Endodermal cell (in vitro differentiated cells): Measurements from ENCODE around the gene TUB. TPM values are rescaled to one million over a fixed set of nuclear protein-coding genes. Genes with fewer than 3 reads are reported as not detected.

Source experiments
- DNase-seq: peaks from one replicate; pipeline ENCODE4 v3.0.0-alpha.2; 2017
- H3K27ac ChIP-seq: 2 replicates; pipeline ENCODE4 v1.5.1; 2013; ENCODE audit warnings: mild to moderate bottlenecking, low read depth, low read length, moderate library complexity
- H3K27me3 ChIP-seq: 2 replicates; pipeline ENCODE4 v1.6.1; 2013; ENCODE audit warnings: mild to moderate bottlenecking, low read length, moderate library complexity; ENCODE audit not compliant: insufficient read depth, control insufficient read depth, poor library complexity, severe bottlenecking
- H3K36me3 ChIP-seq: 2 replicates; pipeline ENCODE4 v1.7.0; 2013; ENCODE audit warnings: mild to moderate bottlenecking, low read length, moderate library complexity; ENCODE audit not compliant: control insufficient read depth, insufficient read depth
- H3K4me1 ChIP-seq: one replicate; pipeline ENCODE4 v1.7.0; 2013; ENCODE audit warnings: low read length; ENCODE audit not compliant: control insufficient read depth, insufficient read depth
- H3K4me3 ChIP-seq: 2 replicates; pipeline ENCODE4 v1.5.1; 2013; ENCODE audit warnings: mild to moderate bottlenecking, low read length, moderate library complexity
- H3K9ac ChIP-seq: 2 replicates; pipeline ENCODE4 v1.6.1; 2013; ENCODE audit warnings: mild to moderate bottlenecking, low read length, moderate library complexity; ENCODE audit not compliant: poor library complexity, severe bottlenecking; ENCODE audit errors: extremely low read depth
- H3K9me3 ChIP-seq: 2 replicates; pipeline ENCODE4 v1.6.1; 2013; ENCODE audit warnings: mild to moderate bottlenecking, low read length, moderate library complexity; ENCODE audit not compliant: control insufficient read depth
- H3K27ac Mint-ChIP-seq: 2 replicates; pipeline ENCODE4 v1.8.0; 2020; ENCODE audit warnings: mixed read lengths
- H3K27me3 Mint-ChIP-seq: 2 replicates; pipeline ENCODE4 v1.8.0; 2021; ENCODE audit warnings: mild to moderate bottlenecking, mixed read lengths; ENCODE audit not compliant: insufficient read depth
- H3K36me3 Mint-ChIP-seq: 2 replicates; pipeline ENCODE4 v1.8.0; 2020; ENCODE audit warnings: low read depth, mixed read lengths
- H3K4me1 Mint-ChIP-seq: 2 replicates; pipeline ENCODE4 v1.8.0; 2020; ENCODE audit warnings: mixed read lengths
- H3K4me3 Mint-ChIP-seq: 2 replicates; pipeline ENCODE4 v1.8.0; 2020; ENCODE audit warnings: mild to moderate bottlenecking, moderate library complexity, mixed read lengths
- H3K9me3 Mint-ChIP-seq: 2 replicates; pipeline ENCODE4 v1.8.0; 2020; ENCODE audit warnings: mild to moderate bottlenecking, mixed read lengths
- CTCF ChIP-seq: fragments of 200-600 bp; sonication (generic); conservative IDR thresholded peaks from 2 replicates; pipeline ENCODE4 v1.5.0; 2021; ENCODE audit warnings: antibody characterized with exemption, mild to moderate bottlenecking
- WGBS, 2 experiments: methylation state at CpG; one replicate each; pipeline versions ENCODE4 v1.1.5 to v1.1.7; 2013; ENCODE audit warnings: missing lambda C conversion rate in 2 of 2, mixed read lengths in 1 of 2; ENCODE audit not compliant: insufficient coverage in 1 of 2, insufficient read length in 1 of 2; 5-methylcytosine and 5-hydroxymethylcytosine counted together
- total RNA-seq, 2 donors: library from RNA; stranded (reverse); fragmentation: NEBNext Ultra II Directional in 1 of 2; extraction: Animal tissue kit (Norgen Biotek cat#: 25700) in 1 of 2; gene quantifications; 2 replicates in 1 of 2; 3 replicates in 1 of 2; pipeline ENCODE4 v1.2.1, GENCODE V29; 2021

Gene TUB
- total RNA-seq, 2 donors from 2014 or later = 15.8 to 29.9 TPM

- Histone ChIP-seq H3K9ac (no peak overlapping the region), H3K27me3 (no peaks in the 10 kb centered on the region), H3K4me3 (no peak overlapping the region), H3K9me3 (no peaks in the 10 kb centered on the region), H3K4me1 (no peaks in the 10 kb centered on the region), H3K36me3 (peaks cover 3% of the 10 kb centered on the region), H3K27ac (no peak overlapping the region)
- 94 to 98% methylated on average over 6 to 17 of the region's 17 CpGs for WGBS, 2 experiments
- Mint-ChIP-seq H3K4me1 (peaks cover 14% of the 10 kb centered on the region), H3K9me3 (no peaks in the 10 kb centered on the region), H3K27me3 (no peaks in the 10 kb centered on the region), H3K36me3 (peaks cover 5% of the 10 kb centered on the region), H3K27ac (no peak overlapping the region), H3K4me3 (no peak overlapping the region)
- TF ChIP-seq CTCF = no peak
- peak; percentile 62 for DNase-seq
Measured at GRCh38 chr11:8089791-8090510, 8.9 kb downstream of the TUB start.

GRCh38 chr11:8090756-8091155, 9.7 kb downstream of the TUB start:
- Histone ChIP-seq H3K27me3 (no peaks in the 10 kb centered on the region), H3K9ac (no peak overlapping the region), H3K27ac (no peak overlapping the region), H3K36me3 (peaks cover 3% of the 10 kb centered on the region), H3K4me1 (no peaks in the 10 kb centered on the region), H3K4me3 (no peak overlapping the region), H3K9me3 (no peaks in the 10 kb centered on the region)
- no peak overlapping the region for H3K4me3 Mint-ChIP-seq
- WGBS, 2 experiments = 54 to 60% methylated on average over 5 of the region's 5 CpGs
- no peak overlapping the region for H3K27ac Mint-ChIP-seq
- H3K4me1 Mint-ChIP-seq = peaks cover 14% of the 10 kb centered on the region
- no peaks in the 10 kb centered on the region for H3K9me3 Mint-ChIP-seq
- peak; percentile 87 for TF ChIP-seq CTCF
- peaks cover 6% of the 10 kb centered on the region for H3K36me3 Mint-ChIP-seq
- DNase-seq = peak; percentile 94
- no peaks in the 10 kb centered on the region for H3K27me3 Mint-ChIP-seq

GRCh38 chr11:8091721-8092120, 10.7 kb downstream of the TUB start:
- no peaks in the 10 kb centered on the region for H3K9me3 ChIP-seq
- Mint-ChIP-seq H3K9me3 (no peaks in the 10 kb centered on the region), H3K27me3 (no peaks in the 10 kb centered on the region), H3K4me1 (peaks cover 14% of the 10 kb centered on the region), H3K27ac (no peak overlapping the region), H3K4me3 (no peak overlapping the region), H3K36me3 (peaks cover 6% of the 10 kb centered on the region)
- no peak for TF ChIP-seq CTCF
- peaks cover 3% of the 10 kb centered on the region for H3K36me3 ChIP-seq
- no peak overlapping the region for H3K4me3 ChIP-seq
- no peak overlapping the region for H3K27ac ChIP-seq
- no peaks in the 10 kb centered on the region for H3K4me1 ChIP-seq
- no peak overlapping the region for H3K9ac ChIP-seq
- DNase-seq = peak; percentile 26
- WGBS, 2 experiments = 91 to 98% methylated on average over 5 of the region's 5 CpGs
- no peaks in the 10 kb centered on the region for H3K27me3 ChIP-seq
